Testis (tissue), 2 donors: ENCODE measurements around the gene ZNF500.

Experiments used
- CTCF ChIP-seq, 3 experiments: fragments of 450-650 bp in 2 of 3; fragments of 200-600 bp in 1 of 3; sonication (generic) in 1 of 3; IDR thresholded peaks; one replicate each; pipeline ENCODE4 v1.5.1; 2016 to 2019; ENCODE audit warnings: antibody characterized with exemption in 3 of 3, mild to moderate bottlenecking in 2 of 3, moderate library complexity in 1 of 3
- POLR2A ChIP-seq: fragments of 450-650 bp; IDR thresholded peaks from one replicate; pipeline ENCODE4 v1.6.1; 2017; ENCODE audit warnings: antibody characterized with exemption, mild to moderate bottlenecking, moderate library complexity

DNA sequence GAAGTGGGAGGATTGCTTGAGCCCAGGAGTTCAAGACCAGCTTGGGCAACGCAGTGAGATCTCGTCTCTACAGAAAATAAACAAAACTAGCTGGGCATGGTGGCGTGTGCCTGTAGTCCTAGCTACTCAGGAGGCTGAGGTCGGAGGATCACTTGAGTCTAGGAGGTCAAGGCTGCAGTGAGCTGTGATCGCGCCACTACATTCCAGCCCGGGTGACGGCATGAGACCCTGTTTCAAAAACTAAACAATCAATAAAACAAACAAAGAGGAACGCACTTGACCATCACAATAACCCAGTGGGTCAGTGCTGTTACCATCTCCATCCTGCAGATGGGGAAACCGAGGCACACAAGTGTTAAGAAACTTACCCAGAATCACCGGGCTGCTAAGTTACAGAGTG is 13.7 kb downstream of the ZNF500 start:
- TF ChIP-seq CTCF (IDR thresholded peaks at IDR 0.05) (no peak), POLR2A (no peak)
